CD4-positive, alpha-beta T cell treated with Interferon gamma for 1 hour (primary cell): Measurements from ENCODE around the gene PALLD.
A peak's percentile ranks its signal among the peaks of the same experiment; 100 is the strongest.

Experiments
- DNase-seq: peaks from one replicate; pipeline ENCODE4 v3.0.0-alpha.2; 2020

Gene PALLD

DNA sequence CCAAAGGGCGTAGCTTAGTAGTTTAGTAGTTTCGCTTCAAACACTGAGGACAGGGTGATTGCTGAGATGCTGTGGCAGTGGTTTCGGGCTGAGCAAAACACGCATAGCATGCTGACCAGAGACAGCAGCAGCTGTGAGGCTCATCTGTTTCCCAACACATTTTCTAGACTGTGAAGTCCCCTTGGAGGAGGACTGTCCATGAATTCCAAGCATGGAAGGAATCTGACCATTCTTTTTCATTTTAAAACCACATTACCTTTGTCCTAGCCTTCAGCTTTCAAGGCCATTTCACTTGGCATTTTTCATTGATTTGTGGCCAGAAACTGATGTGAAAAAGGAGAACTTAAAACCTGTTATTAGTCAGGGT, 240.9 kb downstream of the PALLD start:
- no peak for DNase-seq

DNA sequence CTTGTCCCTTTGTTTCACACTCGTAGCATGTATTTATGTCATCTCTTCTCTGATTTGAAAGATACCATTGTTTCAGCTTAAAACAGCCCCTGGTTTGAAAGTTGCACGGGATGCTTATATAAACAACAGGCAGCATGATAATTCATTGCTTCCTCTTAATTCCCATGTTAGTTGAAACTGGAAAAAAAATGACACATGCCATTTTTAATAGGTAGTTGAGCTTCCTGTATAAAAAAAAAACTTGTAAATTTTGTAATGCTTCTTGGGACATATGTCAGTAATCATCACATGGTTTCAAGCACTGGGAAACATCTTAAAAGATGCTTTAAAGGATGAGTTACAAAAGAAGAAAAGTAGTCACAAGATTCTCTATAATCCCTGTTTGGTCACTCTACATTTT, 243.0 kb downstream of the PALLD start:
- DNase-seq = no peak

DNA sequence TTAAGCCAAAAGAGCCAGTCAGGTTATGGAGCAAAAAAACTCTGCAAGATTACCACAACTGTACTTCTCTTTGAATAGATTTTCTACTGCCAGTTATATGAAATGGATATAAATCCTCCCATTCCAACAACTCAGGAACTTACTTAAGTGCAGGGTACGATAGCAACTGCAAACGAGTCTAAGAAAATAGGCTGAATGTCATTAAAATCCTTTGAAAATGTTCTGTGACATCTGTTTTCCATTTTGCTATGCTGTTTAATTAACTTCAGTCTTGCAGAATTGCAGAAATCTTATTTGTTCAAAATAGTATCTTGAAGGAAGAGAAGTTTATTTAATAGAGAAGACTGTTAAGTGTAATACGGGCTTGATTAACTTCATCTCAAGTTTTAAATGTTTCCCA, 243.8 kb downstream of the PALLD start:
- DNase-seq = no peak

- DNase-seq = peak; percentile 9
These were observed 244.7 kb downstream of the PALLD start for GRCh38 chr4:168741281-168742173.

- no peak for DNase-seq
These were observed 246.3 kb downstream of the PALLD start for GRCh38 chr4:168743131-168743530.

DNA sequence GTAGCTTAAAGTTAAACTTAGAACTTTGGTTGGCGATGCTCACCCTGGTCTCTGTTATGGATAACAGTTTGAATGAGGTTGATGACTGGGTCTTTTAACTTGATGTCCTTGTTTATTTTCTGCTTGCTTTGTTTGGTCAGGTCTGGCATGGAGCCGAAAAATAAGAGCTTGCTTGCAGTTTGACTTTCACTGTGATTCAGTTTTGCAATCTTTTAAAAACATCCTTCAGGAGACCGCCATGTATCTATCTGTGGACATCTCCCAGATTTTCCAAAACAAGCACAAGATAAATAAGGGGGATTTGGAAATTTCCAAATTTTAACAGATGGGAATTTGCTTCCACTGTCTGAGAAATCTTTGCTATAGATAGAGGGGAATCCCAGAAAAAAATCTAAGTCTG, 246.7 kb downstream of the PALLD start:
- no peak for DNase-seq

- DNase-seq = no peak
These were observed 247.2 kb downstream of the PALLD start for GRCh38 chr4:168744021-168744420.

DNA sequence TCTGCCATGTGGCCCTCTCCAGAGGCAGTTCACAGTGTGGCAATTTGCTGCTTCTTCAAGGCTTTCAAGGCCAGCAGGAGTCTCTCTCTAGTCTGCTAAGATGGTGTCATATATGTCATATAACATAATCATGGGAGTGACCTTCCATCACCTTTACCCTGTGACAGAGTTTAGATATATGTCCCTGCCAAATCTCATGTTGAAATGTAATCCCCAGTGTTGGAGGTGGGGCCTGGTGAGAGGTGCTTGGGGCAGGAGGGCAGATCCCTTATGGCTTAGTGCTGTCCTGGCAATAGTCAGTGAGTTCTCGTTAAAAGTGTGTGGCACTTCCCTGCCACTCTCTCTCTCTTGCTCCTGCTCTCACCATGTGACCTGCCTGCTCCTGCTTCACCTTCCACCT, 252.0 kb downstream of the PALLD start:
- no peak for DNase-seq

DNA sequence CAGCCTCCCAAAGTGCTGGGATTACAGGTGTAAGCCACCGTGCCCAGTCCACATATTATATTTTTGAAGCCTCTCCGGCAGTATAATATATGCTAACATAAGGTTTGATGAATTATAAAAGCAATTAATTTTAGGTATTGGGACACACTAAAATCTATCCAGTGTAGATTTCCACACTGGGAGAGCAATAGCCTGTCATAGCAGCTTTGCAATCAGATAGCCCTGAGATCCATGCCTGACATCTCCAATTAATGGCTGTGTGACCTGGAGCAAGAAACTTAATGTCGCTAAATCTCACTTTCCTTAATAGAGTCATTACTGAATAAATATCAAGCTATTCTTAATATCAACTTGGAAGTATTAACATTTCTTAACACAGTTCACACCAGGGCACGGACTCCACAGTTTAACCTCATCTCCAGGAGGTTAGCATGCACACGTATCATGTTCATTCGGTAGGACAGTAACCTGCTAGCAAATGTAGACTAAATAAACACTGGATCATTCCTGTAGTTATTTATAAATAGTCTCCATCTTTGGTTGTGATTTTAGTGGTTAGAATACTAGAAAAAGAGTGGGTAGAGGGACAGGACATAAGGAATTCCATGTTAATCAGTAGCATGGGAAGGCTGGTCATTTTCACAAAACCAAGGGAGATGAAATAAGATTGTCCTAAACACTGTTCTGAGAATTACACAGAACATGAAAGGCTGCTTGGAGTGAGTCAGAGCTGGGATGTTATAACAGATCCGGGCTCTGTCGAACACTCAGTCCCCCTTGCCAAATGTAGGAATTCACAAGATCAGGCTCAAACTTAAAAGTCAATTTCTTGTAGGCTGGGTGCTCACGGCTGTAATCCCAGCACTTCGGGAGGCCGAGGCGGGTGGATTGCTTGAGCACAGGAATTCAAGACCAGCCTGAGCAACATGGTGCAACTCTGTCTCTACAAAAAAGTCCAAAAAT, 254.7 kb downstream of the PALLD start:
- no peak for DNase-seq

DNA sequence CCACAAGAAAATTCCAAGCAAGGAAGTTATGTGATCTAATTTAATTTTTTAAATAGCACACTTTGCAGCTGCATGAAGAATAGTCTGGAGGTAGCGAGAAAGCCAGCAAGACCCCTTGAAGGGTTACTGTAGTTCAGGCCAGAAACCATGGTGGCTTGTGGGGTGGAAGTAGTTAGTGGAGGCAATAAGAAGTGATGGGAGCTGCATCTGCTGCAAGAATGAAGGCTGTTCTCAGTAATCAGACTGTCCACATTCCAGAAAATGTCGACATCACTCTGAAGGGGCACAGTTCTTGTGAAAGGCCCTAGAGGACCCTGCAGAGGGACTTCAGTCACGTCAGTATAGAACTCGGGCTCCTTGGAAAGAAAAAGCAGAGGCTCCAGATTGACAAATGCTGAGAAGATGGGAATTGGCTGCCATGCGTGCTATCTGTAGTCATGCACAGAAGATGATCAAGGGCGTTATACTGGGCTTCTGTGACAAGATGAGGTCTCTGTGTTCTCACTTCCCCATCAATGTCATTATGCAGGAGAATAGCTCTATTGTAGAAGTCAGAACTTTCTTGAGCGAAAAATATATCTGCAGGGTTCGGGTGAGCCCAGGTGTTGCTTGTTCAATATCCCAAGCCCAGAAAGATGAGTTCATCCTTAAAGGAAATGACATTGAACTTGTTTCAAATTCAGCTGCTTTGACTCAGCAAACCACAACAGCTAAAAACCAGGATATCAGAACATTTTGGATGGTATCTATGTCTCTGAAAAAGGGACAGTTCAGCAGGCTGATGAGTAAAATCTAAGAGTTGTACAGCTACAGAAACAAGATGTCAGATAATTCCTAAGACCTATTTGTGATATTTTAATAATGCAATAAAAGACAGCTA, 259.0 kb downstream of the PALLD start:
- no peak for DNase-seq

- DNase-seq = no peak
These were observed 260.6 kb downstream of the PALLD start for GRCh38 chr4:168757500-168757899.

DNA sequence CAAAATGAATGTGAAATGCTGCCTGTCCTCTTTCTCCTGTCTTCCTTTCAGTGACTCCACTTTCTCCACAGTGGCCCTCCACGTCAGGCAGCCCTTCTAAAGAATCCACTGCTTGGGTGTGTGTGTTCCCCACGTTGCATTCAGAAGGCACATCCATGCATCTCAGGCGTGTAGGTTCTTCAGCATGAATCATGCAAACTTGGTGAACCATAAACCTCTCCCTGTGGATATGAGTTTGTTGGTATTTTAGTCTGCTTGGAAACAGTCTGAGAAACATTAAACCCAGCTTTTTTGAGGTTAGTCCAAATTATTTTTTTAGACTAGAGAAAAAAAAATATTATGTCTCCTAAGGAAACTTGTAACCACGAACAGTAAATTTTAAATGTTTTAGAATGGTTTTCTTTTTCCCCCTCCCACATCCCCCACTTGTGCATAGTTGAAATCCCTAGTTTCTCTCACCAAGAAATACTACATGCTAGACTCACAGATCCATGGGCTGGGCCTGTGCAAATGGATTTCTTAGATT, 261.6 kb downstream of the PALLD start:
- no peak for DNase-seq

DNA sequence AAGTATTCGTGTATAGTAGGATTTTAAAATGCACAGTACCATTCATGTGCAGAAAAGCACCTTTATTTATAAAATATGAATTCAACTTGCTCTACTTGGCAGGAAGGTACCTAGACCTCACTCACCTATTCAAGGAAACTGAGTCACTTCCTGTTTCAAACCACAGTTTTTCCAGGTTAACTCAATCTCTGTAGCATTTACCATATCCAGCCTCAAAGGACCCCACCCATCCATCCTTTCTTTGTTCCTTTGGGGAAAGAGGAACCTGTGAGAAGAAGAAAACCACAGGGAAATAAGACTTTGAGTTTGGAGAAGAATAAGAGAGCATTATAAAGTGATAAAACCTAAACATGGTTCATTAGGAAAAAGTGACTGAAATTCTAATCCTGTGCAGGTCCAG, 262.5 kb downstream of the PALLD start:
- DNase-seq = no peak

- DNase-seq = peak; percentile 22
These were observed 263.2 kb downstream of the PALLD start for GRCh38 chr4:168759959-168760527.

GRCh38 chr4:168761066-168761465, 264.2 kb downstream of the PALLD start:
- DNase-seq = no peak

GRCh38 chr4:168765322-168765721, 268.5 kb downstream of the PALLD start:
- no peak for DNase-seq

GRCh38 chr4:168765726-168766125, 268.9 kb downstream of the PALLD start:
- no peak for DNase-seq

- no peak for DNase-seq
These were observed 269.9 kb downstream of the PALLD start for GRCh38 chr4:168766604-168767316.

DNA sequence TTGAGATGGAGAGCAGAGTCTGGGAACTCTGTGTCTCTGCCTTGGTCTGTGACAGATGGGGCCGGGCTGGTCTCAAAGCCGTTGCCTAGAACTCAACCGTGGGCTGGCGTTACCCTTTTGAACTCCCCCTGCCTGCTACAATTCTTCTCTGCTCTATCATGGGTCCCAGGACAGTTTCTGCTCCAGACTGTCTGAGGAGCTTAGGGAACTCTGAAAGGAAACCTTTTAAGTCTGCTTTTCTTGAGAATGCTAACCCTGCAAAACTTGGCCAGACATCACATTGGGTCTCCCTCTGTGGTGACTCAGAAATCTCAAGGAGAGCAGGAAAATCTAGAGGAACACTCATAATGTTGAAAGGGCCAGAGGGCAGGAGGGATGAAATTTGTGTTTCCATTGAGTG, 272.6 kb downstream of the PALLD start:
- DNase-seq = no peak

GRCh38 chr4:168769837-168770236, 273.0 kb downstream of the PALLD start:
- DNase-seq = no peak

DNA sequence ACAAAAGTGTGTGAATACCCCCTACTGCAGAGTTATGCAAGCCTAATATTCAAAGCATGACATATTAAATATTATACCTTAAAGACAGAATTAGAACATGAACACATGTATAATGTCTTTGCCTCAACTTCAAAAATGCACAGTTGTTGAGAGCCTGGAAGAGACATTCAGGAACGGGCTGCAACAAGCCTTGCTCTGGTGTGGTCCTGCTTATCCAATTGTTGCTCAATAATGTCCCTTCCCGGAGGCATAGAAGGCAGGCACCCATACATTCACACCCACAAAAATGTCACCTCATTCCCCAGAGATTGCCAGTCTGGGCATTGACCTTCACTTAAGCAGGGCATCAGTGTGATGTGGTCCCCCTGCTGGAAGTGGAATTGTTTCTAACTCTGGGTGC, 274.4 kb downstream of the PALLD start:
- no peak for DNase-seq
